ENCODE results near the gene SPO11. TPM values are rescaled to one million over a fixed set of nuclear protein-coding genes. Genes with fewer than 3 reads are reported as not detected.

SPO11 gene
- total and polyA plus RNA-seq, 9 of the 15 experiments (the other 6 are each of a cell fraction or from before 2014, with no cell fraction given), result not detected

DNA sequence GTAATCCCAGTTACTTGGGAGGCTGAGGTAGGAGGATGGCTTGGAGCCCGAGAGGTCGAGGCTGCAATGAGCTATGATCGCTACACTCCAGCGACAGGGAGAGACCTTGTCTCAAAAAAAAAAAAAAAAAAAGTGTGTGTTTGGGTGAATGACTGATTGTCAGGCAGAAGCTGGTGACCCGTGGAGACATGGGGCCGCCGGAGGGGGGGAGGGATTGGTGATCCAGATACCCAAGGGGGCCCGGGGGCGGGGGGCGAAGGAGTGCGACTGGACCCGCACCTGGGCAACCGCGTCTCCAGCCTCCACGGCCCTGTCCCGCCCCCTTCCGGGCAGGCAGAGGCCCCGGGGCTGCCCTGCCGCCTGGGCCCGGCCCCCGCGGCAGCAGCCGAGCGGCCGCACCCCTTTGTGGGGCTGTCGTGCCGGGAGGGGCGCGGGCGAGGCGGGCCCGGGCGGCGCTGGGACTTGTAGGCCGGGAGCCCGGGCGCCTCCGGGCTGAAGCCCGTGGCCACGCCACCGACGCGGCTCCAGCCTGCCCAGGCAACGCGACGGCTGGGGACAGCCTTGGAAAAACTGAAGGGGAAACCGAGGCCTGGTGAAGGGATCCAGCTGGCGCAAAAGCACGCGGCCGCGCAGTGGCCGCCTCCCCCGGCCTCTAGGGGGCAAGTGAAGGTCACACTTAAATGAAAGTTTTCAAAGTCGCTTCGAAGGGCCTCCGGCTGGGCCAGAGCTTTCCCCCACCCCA is 59.5 kb downstream of the SPO11 start (continued):
- TF ChIP-seq ZNF778 (CRISPR knock-in tag; IDR thresholded peaks at IDR 0.05) (no peak), JUN (IDR thresholded peaks at IDR 0.05; ENCODE audit: borderline replicate concordance, low read depth, low read length) (no peak), JUN (CRISPR knock-in tag; IDR thresholded peaks at IDR 0.05; ENCODE audit: borderline replicate concordance) (no peak), DPF2 (IDR thresholded peaks at IDR 0.05) (no peak), LARP7 (IDR thresholded peaks at IDR 0.05) (no peak), MCM7 (IDR thresholded peaks at IDR 0.05) (no peak), TAF9B (IDR thresholded peaks at IDR 0.05; ENCODE audit: partially characterized antibody) (no peak), SMARCC2 (IDR thresholded peaks at IDR 0.05; ENCODE audit: low read depth) (no peak), ZFPM2 (CRISPR knock-in tag; IDR thresholded peaks at IDR 0.05) (no peak), ZNF224 (CRISPR knock-in tag; IDR thresholded peaks at IDR 0.05) (no peak), HOXB6 (CRISPR knock-in tag; IDR thresholded peaks at IDR 0.05; ENCODE audit: borderline replicate concordance) (no peak), SAP30 (IDR thresholded peaks at IDR 0.05; ENCODE audit: borderline replicate concordance, insufficient read depth, low read depth, low read length, poor library complexity, severe bottlenecking) (no peak), ZBTB17 (CRISPR knock-in tag; IDR thresholded peaks at IDR 0.05) (no peak), CREB1 (IDR thresholded peaks at IDR 0.05) (no peak), CREB1 (CRISPR knock-in tag; IDR thresholded peaks at IDR 0.05) (no peak), KHSRP (IDR thresholded peaks at IDR 0.05) (no peak), SRF (CRISPR knock-in tag; IDR thresholded peaks at IDR 0.05) (no peak; a peak in 1 of 4 replicates), NR4A1 (CRISPR knock-in tag; IDR thresholded peaks at IDR 0.05) (no peak), NR4A1 (tag; IDR thresholded peaks at IDR 0.05) (no peak)
- TF ChIP-seq, protein P1, sequence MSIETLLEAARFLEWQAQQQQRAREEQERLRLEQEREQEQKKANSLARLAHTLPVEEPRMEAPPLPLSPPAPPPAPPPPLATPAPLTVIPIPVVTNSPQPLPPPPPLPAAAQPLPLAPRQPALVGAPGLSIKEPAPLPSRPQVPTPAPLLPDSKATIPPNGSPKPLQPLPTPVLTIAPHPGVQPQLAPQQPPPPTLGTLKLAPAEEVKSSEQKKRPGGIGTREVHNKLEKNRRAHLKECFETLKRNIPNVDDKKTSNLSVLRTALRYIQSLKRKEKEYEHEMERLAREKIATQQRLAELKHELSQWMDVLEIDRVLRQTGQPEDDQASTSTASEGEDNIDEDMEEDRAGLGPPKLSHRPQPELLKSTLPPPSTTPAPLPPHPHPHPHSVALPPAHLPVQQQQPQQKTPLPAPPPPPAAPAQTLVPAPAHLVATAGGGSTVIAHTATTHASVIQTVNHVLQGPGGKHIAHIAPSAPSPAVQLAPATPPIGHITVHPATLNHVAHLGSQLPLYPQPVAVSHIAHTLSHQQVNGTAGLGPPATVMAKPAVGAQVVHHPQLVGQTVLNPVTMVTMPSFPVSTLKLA (conservative IDR thresholded peaks at IDR 0.05), result peak; percentile 22 to 76; a peak in 2 of 4 replicates
- TF ChIP-seq, protein P2, sequence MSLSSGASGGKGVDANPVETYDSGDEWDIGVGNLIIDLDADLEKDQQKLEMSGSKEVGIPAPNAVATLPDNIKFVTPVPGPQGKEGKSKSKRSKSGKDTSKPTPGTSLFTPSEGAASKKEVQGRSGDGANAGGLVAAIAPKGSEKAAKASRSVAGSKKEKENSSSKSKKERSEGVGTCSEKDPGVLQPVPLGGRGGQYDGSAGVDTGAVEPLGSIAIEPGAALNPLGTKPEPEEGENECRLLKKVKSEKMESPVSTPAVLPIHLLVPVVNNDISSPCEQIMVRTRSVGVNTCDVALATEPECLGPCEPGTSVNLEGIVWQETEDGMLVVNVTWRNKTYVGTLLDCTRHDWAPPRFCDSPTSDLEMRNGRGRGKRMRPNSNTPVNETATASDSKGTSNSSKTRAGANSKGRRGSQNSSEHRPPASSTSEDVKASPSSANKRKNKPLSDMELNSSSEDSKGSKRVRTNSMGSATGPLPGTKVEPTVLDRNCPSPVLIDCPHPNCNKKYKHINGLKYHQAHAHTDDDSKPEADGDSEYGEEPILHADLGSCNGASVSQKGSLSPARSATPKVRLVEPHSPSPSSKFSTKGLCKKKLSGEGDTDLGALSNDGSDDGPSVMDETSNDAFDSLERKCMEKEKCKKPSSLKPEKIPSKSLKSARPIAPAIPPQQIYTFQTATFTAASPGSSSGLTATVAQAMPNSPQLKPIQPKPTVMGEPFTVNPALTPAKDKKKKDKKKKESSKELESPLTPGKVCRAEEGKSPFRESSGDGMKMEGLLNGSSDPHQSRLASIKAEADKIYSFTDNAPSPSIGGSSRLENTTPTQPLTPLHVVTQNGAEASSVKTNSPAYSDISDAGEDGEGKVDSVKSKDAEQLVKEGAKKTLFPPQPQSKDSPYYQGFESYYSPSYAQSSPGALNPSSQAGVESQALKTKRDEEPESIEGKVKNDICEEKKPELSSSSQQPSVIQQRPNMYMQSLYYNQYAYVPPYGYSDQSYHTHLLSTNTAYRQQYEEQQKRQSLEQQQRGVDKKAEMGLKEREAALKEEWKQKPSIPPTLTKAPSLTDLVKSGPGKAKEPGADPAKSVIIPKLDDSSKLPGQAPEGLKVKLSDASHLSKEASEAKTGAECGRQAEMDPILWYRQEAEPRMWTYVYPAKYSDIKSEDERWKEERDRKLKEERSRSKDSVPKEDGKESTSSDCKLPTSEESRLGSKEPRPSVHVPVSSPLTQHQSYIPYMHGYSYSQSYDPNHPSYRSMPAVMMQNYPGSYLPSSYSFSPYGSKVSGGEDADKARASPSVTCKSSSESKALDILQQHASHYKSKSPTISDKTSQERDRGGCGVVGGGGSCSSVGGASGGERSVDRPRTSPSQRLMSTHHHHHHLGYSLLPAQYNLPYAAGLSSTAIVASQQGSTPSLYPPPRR (CRISPR knock-in tag; IDR thresholded peaks at IDR 0.05; ENCODE audit: borderline replicate concordance), result no peak
- TF ChIP-seq, protein P3, sequence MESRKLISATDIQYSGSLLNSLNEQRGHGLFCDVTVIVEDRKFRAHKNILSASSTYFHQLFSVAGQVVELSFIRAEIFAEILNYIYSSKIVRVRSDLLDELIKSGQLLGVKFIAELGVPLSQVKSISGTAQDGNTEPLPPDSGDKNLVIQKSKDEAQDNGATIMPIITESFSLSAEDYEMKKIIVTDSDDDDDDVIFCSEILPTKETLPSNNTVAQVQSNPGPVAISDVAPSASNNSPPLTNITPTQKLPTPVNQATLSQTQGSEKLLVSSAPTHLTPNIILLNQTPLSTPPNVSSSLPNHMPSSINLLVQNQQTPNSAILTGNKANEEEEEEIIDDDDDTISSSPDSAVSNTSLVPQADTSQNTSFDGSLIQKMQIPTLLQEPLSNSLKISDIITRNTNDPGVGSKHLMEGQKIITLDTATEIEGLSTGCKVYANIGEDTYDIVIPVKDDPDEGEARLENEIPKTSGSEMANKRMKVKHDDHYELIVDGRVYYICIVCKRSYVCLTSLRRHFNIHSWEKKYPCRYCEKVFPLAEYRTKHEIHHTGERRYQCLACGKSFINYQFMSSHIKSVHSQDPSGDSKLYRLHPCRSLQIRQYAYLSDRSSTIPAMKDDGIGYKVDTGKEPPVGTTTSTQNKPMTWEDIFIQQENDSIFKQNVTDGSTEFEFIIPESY (CRISPR knock-in tag; IDR thresholded peaks at IDR 0.05), result no peak
